ENCODE measurements around the gene PHC2. TPM values are rescaled to one million over a fixed set of nuclear protein-coding genes. Genes with fewer than 3 reads are reported as not detected.
A peak's percentile ranks its signal among the peaks of the same experiment; 100 is the strongest.

The PHC2 gene
- total RNA-seq, 1 experiment from 2014 or later, result 176 TPM

- no peaks in the 10 kb centered on the region for H3K27me3 ChIP-seq (ENCODE audit: insufficient read depth, low read length)
- H3K4me3 ChIP-seq (replicated peaks in 1 of 2; ENCODE audit: low read depth in 1 of 2, low read length in 2 of 2), result no peak overlapping the region
- H3K36me3 ChIP-seq (ENCODE audit: control insufficient read depth in 1 of 2, insufficient read depth in 2 of 2, low read length in 2 of 2), result peaks cover 29 to 68% of the 10 kb centered on the region in 2 experiments; a peak in 3 of 4 replicates
- H3K27ac ChIP-seq (ENCODE audit: low read depth, low read length), result no peak overlapping the region; the same call in 1 of the 2 replicates
- H4K20me1 ChIP-seq (ENCODE audit: insufficient read depth), result no peaks in the 10 kb centered on the region
- H3K4me1 ChIP-seq (ENCODE audit: control insufficient read depth in 1 of 2, insufficient read depth in 2 of 2, low read length in 2 of 2), result 0 out of 4 replicates have a peak, but pooled peaks cover 0 to 3% of the 10 kb centered on the region in 2 experiments
- H3K9me2 ChIP-seq (ENCODE audit: insufficient read depth), result no peaks in the 10 kb centered on the region
- RAD21 ChIA-PET (ENCODE audit: low non-redundant PET in 1 of 2, low total read pairs in 2 of 2, uncharacterized antibody in 2 of 2, unreplicated experiment in 2 of 2), result interaction anchor here in 1 of 2 experiments (0.7 kb wide), 1 partner anchor 88 kb away, joined by 6 read pairs; no protein-coding TSS in a partner anchor
- no peak overlapping the region for H2AFZ ChIP-seq (ENCODE audit: low read depth, low read length, poor library complexity, severe bottlenecking)
- CTCF ChIA-PET, result interaction anchor here (0.9 to 1.4 kb wide), 3 partner anchors 14 to 150 kb away, joined by 3 to 4 read pairs (median 3); no protein-coding TSS in a partner anchor
- H3K9ac ChIP-seq (ENCODE audit: low read length), result no peak overlapping the region
- intact Hi-C loops (cut with micrococcal nuclease), result loop anchor here (2.0 to 10.0 kb wide), 3 partner anchors 104 to 244 kb away; partner anchors contain the start of gene ZSCAN20
- BruUV-seq (replicated peaks), result no TSS peak
- H3K9me3 ChIP-seq (ENCODE audit: control insufficient read depth in 1 of 2, insufficient read depth in 1 of 2, low read depth in 1 of 2, low read length in 2 of 2), result no peaks in the 10 kb centered on the region
- no peak overlapping the region for H3K4me2 ChIP-seq (ENCODE audit: low read length)
- TF ChIP-seq SIN3A (IDR thresholded peaks at IDR 0.05; ENCODE audit: low read depth) (no peak), ZNF274 (IDR thresholded peaks at IDR 0.05; ENCODE audit: low read depth, low read length) (no peak), MAX (IDR thresholded peaks at IDR 0.05) (no peak), CEBPB (IDR thresholded peaks at IDR 0.05; ENCODE audit: low read depth) (no peak), REST (IDR thresholded peaks at IDR 0.05; ENCODE audit: low read depth) (no peak), TCF7L2 (IDR thresholded peaks at IDR 0.05; ENCODE audit: borderline replicate concordance, extremely low read depth, insufficient read depth, insufficient read length) (no peak), POLR2A (IDR thresholded peaks at IDR 0.05; ENCODE audit: borderline replicate concordance, extremely low read depth, insufficient read depth, insufficient read length) (no peak)
- TF ChIP-seq, protein P1, sequence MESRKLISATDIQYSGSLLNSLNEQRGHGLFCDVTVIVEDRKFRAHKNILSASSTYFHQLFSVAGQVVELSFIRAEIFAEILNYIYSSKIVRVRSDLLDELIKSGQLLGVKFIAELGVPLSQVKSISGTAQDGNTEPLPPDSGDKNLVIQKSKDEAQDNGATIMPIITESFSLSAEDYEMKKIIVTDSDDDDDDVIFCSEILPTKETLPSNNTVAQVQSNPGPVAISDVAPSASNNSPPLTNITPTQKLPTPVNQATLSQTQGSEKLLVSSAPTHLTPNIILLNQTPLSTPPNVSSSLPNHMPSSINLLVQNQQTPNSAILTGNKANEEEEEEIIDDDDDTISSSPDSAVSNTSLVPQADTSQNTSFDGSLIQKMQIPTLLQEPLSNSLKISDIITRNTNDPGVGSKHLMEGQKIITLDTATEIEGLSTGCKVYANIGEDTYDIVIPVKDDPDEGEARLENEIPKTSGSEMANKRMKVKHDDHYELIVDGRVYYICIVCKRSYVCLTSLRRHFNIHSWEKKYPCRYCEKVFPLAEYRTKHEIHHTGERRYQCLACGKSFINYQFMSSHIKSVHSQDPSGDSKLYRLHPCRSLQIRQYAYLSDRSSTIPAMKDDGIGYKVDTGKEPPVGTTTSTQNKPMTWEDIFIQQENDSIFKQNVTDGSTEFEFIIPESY (IDR thresholded peaks at IDR 0.05; ENCODE audit: extremely low read depth, insufficient replicate concordance, low read length), result no peak
- DNase-seq (ENCODE audit: low read depth, low spot score) (no peak), ATAC-seq (0 out of 2 replicates have a peak, but pooled peaks have one; percentile 2)
- POLR2A ChIA-PET, result no interaction called here
- H3K79me2 ChIP-seq (ENCODE audit: insufficient read depth, low read length), result no peaks in the 10 kb centered on the region; the same call in 1 of the 2 replicates
Measured at GRCh38 chr1:33368431-33368830, 62.5 kb downstream of the PHC2 start.

All from HCT116 (cell line).